Glutamatergic neuron (in vitro differentiated cells): ENCODE data around the gene PARN. TPM values are rescaled to one million over a fixed set of nuclear protein-coding genes. Genes with fewer than 3 reads are reported as not detected.

ENCODE experiments used
- DNase-seq: peaks from one replicate; pipeline ENCODE4 v3.0.0; 2022
- H3K27ac Mint-ChIP-seq: one replicate; pipeline ENCODE4 v1.8.0; 2020; ENCODE audit warnings: mild to moderate bottlenecking, mixed read lengths, inconsistent platforms; ENCODE audit not compliant: unreplicated experiment
- H3K27me3 Mint-ChIP-seq: one replicate; pipeline ENCODE4 v1.8.0; 2020; ENCODE audit warnings: mild to moderate bottlenecking, moderate library complexity, mixed read lengths, inconsistent platforms; ENCODE audit not compliant: unreplicated experiment
- H3K36me3 Mint-ChIP-seq: one replicate; pipeline ENCODE4 v1.8.0; 2020; ENCODE audit warnings: mild to moderate bottlenecking, mixed read lengths, inconsistent platforms; ENCODE audit not compliant: unreplicated experiment
- H3K4me1 Mint-ChIP-seq: one replicate; pipeline ENCODE4 v1.8.0; 2020; ENCODE audit warnings: mild to moderate bottlenecking, low read depth, mixed read lengths, inconsistent platforms; ENCODE audit not compliant: unreplicated experiment
- H3K4me3 Mint-ChIP-seq: one replicate; pipeline ENCODE4 v1.8.0; 2020; ENCODE audit warnings: mild to moderate bottlenecking, mixed read lengths, inconsistent platforms; ENCODE audit not compliant: unreplicated experiment
- H3K9me3 Mint-ChIP-seq: one replicate; pipeline ENCODE4 v1.8.0; 2020; ENCODE audit warnings: mild to moderate bottlenecking, moderate library complexity, mixed read lengths, inconsistent platforms; ENCODE audit not compliant: unreplicated experiment
- CTCF ChIP-seq: fragments of 200-600 bp; sonication (generic); IDR thresholded peaks from one replicate; pipeline ENCODE4 v1.5.0; 2021; ENCODE audit not compliant: partially characterized antibody, unreplicated experiment
- total RNA-seq: library from RNA; stranded (reverse); fragmentation: NEBNext Ultra II Directional; extraction: Animal tissue kit (Norgen Biotek cat#: 25700); gene quantifications from one replicate; pipeline ENCODE4 v1.2.1, GENCODE V29; 2021; ENCODE audit not compliant: unreplicated experiment

The PARN gene
- total RNA-seq, 1 donor from 2014 or later, result 26.2 TPM

- no peaks in the 10 kb centered on the region for H3K9me3 Mint-ChIP-seq
- H3K4me3 Mint-ChIP-seq, result no peak overlapping the region
- no peak overlapping the region for H3K27ac Mint-ChIP-seq
- H3K36me3 Mint-ChIP-seq, result peaks cover 5% of the 10 kb centered on the region
- TF ChIP-seq CTCF, result no peak
- DNase-seq, result no peak
- no peaks in the 10 kb centered on the region for H3K4me1 Mint-ChIP-seq
- H3K27me3 Mint-ChIP-seq, result no peaks in the 10 kb centered on the region
These were observed 21.5 kb downstream of the PARN start for GRCh38 chr16:14608604-14609003.

GRCh38 chr16:14608111-14608566 lies 21.9 kb downstream of the PARN start:
- no peak for TF ChIP-seq CTCF
- no peaks in the 10 kb centered on the region for H3K27me3 Mint-ChIP-seq
- no peaks in the 10 kb centered on the region for H3K9me3 Mint-ChIP-seq
- H3K4me3 Mint-ChIP-seq, result no peak overlapping the region
- H3K27ac Mint-ChIP-seq, result no peak overlapping the region
- H3K4me1 Mint-ChIP-seq, result no peaks in the 10 kb centered on the region
- peaks cover 7% of the 10 kb centered on the region for H3K36me3 Mint-ChIP-seq
- DNase-seq, result no peak

- TF ChIP-seq CTCF, result no peak
- Mint-ChIP-seq H3K4me1 (no peaks in the 10 kb centered on the region), H3K9me3 (no peaks in the 10 kb centered on the region), H3K36me3 (peaks cover 14% of the 10 kb centered on the region), H3K27ac (no peak overlapping the region), H3K27me3 (no peaks in the 10 kb centered on the region), H3K4me3 (no peak overlapping the region)
- DNase-seq, result no peak
These were observed 24.0 kb downstream of the PARN start for GRCh38 chr16:14606102-14606501.

GRCh38 chr16:14602443-14602963 lies 27.6 kb downstream of the PARN start:
- no peak overlapping the region for H3K27ac Mint-ChIP-seq
- H3K27me3 Mint-ChIP-seq, result no peaks in the 10 kb centered on the region
- DNase-seq, result no peak
- TF ChIP-seq CTCF, result no peak
- H3K9me3 Mint-ChIP-seq, result no peaks in the 10 kb centered on the region
- H3K4me1 Mint-ChIP-seq, result no peaks in the 10 kb centered on the region
- H3K4me3 Mint-ChIP-seq, result no peak overlapping the region
- peaks cover 16% of the 10 kb centered on the region for H3K36me3 Mint-ChIP-seq

- no peak for DNase-seq
These were observed 29.9 kb downstream of the PARN start for GRCh38 chr16:14600164-14600563.

More at GRCh38 chr16:14600164-14600563, 29.9 kb downstream of the PARN start:
- Mint-ChIP-seq H3K9me3 (no peaks in the 10 kb centered on the region), H3K4me1 (no peaks in the 10 kb centered on the region), H3K4me3 (no peak overlapping the region), H3K27me3 (no peaks in the 10 kb centered on the region), H3K27ac (no peak overlapping the region), H3K36me3 (peaks cover 16% of the 10 kb centered on the region)
- TF ChIP-seq CTCF, result peak; percentile 79
